Skin epidermis (tissue), 12 donors: ENCODE results near the gene PARD6B.
"Not testable (repeated sequence)": the region's sequence is repeated elsewhere in the genome, so short reads cannot be mapped to it uniquely, and the experiment has no call there.

Experiments used
- H3K27ac ChIP-seq, 21 experiments: fragments of 200-600 bp; sonication (generic) in 11 of 21; one replicate each; pipeline ENCODE4 v1.5.0; 2020; ENCODE audit warnings: mild to moderate bottlenecking in 3 of 21, inconsistent platforms in 2 of 21, moderate library complexity in 2 of 21
- H3K4me3 ChIP-seq, 7 experiments: fragments of 200-600 bp; sonication (generic) in 2 of 7; one replicate each; pipeline ENCODE4 v1.5.0; 2020; ENCODE audit warnings: inconsistent platforms in 2 of 7, mild to moderate bottlenecking in 2 of 7, moderate library complexity in 1 of 7

The PARD6B gene, protein sequence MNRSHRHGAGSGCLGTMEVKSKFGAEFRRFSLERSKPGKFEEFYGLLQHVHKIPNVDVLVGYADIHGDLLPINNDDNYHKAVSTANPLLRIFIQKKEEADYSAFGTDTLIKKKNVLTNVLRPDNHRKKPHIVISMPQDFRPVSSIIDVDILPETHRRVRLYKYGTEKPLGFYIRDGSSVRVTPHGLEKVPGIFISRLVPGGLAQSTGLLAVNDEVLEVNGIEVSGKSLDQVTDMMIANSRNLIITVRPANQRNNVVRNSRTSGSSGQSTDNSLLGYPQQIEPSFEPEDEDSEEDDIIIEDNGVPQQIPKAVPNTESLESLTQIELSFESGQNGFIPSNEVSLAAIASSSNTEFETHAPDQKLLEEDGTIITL

DNA sequence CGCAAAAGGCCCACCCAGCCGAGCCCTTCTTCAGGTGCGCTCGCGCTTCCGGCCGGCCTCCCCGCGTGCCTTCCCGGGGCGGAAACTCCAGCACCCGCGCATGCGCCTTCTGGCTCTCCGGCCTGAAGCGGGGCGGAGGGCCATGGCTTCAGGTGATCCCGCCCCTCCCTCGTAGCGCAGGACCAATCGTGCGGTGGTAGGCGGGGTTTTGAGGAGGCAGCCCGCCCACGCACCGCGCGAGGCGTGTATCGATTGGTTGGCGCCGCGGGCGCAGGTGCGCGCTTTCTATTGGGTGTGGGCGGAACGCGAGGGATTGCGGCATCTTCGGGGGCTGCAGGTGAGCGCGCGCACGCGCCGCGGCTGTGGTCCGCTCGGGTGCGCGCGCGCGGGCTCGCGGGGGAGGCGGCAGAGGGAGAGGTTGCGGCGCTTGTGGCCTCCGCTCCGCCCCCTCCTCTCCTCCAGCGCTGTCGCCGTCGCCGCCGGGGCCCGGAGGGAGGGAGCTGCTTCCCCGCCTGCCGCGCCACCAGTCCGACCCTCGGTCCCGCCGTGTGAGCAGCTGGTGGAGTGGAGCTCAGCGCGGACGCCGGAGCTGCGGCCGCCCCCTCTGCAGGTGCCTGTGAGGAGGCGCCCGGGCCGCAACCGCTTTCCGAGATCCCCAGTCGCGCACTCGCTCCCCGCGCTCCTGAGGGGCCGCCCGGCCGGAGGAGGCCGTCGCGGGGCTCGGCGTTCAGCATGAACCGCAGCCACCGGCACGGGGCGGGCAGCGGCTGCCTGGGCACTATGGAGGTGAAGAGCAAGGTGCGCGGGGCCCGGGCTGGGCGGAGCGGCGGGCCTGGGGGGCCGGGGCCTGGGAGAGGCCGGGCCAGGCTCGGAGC is at the start of gene PARD6B:
Gene PARD6B, plus strand, starts transcription at position 526 of the 875 bp plus-strand sequence. Its CDS starts 207 bp downstream, at position 733.
- peak within 1 kb of the TSS; percentile 59 to 93 (median 85) for H3K4me3 ChIP-seq
- peak within 1 kb of the TSS; percentile 15 to 95 (median 83) for H3K27ac ChIP-seq

DNA sequence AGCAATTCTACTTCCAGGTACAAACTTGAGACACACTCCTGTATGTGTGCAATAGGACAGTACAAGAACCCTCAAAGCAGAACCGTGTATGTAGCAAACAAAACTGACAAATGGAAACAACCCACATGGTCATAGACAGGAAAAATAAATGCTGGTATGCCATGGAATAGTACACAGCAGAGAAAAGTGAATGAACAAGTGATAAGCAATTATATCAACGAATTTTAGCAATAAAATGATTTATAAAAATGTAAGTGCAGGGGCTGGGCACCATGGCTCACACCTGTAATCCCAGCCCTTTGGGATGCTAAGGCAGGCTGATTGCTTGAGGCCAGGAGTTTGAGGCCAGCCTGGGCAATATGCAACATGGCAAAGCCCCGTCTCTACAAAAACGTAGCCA is 49.3 kb upstream of the PARD6B start:
- no peak overlapping the region for H3K27ac ChIP-seq
- no peak overlapping the region for H3K4me3 ChIP-seq

DNA sequence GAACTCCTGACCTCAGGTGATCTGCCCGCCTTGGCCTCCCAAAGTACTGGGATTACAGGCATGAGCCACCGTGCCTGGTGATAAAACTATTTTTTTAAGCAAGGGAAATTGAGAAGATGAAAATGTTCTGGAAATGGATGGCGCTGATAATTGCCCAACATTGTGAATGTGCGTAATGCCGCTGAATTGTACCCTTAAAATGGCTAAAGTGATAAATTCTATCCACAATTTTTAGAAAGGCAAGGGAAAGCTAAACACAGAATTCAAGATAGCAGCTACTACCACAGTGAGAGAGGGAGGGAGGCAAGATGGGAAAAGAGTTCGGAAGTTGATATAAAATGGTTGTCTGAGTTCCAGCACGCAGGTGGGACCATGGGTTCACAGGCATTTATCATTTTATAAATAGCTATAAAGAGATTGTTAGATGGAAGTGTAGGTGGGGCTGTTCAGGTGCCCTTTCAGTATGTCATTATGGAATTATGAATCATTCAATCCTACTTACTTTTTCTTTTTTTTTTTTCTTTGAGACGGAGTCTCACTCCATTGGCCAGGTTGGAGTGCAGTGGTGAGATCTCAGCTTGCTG is 48.3 kb upstream of the PARD6B start:
- H3K27ac ChIP-seq, result no peak overlapping the region
- no peak overlapping the region for H3K4me3 ChIP-seq

DNA sequence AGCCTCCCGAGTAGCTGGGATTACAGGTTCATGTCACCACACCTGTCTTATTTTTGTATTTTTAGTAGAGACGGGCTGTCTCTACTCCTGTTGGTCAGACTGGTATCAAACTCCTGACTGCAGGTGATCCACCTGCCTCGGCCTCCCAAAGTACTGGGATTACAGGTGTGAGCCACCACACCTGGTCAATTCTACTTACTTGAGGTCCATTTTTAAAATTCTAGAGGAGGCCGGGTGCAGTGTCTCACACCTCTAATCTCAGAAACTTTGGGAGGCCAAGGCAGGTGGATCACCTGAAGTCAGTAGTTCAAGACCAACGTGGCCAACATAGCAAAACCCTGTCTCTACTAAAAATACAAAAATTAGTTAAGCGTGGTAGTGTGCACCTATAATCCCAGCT is 47.8 kb upstream of the PARD6B start:
- H3K4me3 ChIP-seq, result no peak overlapping the region
- no peak overlapping the region for H3K27ac ChIP-seq

DNA sequence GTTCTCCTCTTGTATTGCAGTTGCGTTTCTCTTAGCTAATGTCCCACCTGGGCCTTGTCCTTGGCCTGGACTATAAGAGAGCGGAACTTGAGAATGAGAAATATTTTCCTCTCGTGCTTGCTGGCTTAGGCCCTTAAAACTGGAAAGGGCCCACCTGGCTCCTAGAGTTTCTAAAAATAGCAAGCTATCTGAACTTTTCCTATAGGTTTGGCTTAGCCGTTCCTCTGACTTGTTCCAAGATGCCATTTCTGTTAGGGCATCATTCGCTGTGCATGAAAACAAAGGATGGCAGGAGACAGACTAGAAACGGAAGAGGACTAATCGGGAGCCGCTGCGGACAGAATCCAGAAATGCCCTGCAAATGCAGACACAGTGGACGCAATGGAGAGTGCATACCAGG is 44.6 kb upstream of the PARD6B start:
- peak overlapping the region in 1 of 21 experiments; percentile 44 for H3K27ac ChIP-seq
- H3K4me3 ChIP-seq, result no peak overlapping the region

DNA sequence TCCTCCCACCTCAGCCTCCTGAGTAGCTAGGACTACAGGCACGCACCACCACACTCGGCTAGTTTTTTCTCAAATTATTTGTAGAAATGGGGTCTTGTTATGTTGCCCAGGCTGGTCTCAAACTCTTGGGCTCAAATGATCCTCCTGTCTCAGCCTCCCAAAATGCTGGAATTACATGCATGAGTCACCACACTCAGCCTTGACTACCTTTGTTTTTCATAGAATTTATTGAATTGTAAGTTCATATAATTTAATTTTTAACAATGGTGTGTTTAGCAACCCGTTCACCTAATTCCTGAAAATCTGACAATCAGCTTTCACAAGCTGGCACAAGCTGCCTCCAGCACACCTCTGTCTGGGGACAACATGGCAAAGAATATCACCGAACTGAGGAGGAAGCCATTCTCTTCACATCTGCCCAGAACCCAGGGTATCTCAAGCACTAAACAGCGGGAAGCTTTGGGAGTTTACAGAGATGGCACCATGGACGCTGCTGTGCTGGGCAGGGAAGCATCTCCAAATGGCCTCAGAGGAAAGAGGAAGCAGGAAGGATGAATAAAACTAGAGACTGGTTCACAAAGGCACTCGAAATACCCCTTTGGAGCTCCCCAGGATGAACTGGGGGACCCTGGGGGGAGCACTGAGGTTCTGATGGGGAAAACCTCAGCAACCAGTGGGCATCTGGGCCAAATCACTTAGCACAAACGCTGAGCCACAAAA is 43.0 kb upstream of the PARD6B start:
- H3K4me3 ChIP-seq, result no peak overlapping the region
- no peak overlapping the region for H3K27ac ChIP-seq

DNA sequence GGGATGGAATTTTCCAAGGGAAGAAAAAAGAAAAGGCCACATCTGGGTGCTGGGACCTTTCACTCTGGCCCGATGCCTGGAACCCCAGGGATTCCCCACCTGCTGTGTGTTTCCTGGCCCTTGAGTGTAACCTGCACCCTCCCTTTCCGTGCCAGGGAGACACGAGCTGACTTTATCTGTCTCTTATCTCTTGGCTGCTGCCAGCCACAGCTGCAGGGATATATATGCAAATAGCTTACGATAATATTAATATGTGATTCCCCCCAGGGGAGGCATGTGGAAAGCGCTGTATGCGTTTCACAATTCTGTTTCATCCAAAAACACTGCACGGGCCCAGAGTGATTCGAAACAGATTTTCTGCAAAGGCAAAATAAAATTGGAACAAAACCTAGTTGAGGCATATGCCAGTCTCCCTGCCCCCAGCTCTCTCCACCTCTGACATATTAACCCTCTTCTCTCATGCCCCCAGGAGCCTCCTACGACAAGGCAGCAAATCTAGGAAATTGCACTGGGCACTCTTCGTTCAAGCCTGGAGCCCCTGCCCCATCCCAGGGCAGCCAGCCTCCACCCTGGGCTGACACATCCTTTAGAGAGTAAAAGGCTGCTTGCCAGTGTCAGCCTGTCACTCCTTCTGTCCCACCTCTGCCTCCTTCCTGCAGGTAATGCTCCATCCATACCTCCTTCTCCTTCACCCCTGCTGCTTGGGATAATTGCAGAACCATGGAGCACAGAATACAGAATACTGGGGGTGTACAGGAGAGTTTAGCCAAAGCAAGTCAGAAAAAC is 41.3 kb upstream of the PARD6B start:
- peak overlapping the region in 12 of 21 experiments; percentile 7 to 87 (median 46) for H3K27ac ChIP-seq
- peak overlapping the region; percentile 22 to 49 (median 37) for H3K4me3 ChIP-seq

DNA sequence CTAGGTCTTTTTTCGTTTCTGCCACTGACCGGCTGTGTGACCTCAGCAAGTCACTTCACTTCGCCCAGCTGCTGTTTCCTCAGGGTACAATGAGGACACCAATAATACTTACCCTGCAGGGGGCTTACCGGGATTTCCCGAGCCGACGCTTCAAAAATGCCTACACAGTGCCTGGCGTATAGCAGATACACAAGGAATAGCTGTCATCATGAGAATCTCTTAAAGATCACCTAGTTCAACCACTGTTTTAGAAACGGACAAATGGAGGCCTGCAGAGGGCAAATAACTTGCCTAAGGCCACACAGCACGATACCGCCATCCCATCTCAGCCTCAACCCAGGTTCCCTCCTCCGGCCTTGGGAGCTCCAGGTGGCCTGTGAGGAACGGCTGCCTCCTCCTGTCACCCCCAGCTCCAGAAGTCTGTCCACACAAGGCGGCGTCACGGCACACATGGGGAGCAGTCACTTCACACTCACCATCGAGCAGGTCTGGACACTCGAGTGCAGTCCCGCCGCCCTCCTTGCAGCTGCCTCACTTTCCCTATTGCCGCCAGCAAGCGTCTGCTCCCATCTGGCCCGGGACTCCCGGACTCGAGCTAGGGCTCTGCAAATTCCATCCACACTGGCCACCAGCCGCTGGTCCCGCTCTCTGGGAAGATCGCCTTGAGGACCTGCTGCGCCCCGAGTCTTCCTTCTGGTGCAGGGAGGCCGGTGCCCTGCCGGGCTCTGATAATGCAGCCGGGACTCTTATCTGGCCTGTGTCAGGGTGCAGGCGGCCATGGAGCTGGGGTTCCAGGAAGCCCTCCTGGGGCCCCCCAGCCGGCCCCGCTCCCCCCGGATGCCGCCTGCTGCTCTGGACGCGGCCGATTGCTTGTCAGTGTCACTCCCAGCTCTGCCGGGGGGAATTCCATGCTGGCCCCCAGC is 40.5 kb upstream of the PARD6B start, which contains the start of gene RIPOR3:
Gene RIPOR3, minus strand, starts transcription at position 893 of the 923 bp plus-strand sequence. Its CDS starts 414 bp downstream, at position 479.
- Histone ChIP-seq H3K4me3 (peak within 1 kb of the TSS; percentile 22 to 49 (median 37)), H3K27ac (peak within 1 kb of the TSS in 19 of 21 experiments; percentile 7 to 87 (median 61))

DNA sequence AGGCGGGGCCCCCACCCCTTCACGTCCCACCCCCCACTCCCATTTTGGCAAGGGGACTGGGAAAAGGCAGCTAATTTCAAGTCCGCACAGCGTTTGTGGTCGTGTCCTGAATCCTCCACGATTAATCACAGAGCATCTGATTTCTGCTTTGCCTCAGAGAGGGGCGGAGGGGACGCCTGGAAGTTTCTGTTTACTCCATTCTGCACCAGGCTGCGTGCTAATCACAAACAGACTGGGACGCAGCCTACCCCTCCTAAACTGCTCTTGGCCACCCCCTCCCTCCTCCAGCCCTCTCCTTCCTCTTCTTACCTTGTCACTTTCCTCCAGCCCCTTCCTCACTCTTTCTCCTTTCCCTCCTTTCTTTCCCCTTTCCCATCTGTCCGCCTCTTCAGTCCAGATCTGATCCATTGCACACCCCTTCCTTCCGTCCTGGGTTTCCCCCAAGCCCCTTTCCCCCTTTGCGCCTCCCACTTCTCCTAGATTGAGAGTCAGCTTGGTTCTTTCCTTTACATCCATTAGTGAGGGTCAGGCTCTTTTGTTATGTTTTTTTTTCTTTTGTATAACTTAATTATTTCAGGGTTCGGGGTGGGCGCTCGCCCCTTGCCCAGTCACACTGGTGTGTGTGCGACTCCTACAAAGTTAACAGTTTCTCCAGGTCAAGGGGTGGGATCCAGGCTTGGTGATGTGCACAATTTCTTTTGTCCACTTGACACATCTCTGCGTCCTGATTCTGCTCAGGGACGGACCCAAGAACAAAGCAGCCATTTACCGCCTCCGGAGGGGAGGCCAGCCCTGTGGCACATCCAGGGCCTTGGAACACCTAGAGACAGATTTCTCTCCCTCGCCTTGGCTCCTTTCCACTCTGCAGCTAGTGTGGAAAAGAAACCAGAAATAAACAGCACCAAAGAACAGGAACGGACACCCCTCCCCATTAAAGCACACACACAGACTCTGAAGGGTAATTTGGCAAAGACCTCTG is 39.5 kb upstream of the PARD6B start:
- peak overlapping the region in 18 of 21 experiments; percentile 7 to 87 (median 62) for H3K27ac ChIP-seq
- peak overlapping the region; percentile 22 to 49 (median 37) for H3K4me3 ChIP-seq

DNA sequence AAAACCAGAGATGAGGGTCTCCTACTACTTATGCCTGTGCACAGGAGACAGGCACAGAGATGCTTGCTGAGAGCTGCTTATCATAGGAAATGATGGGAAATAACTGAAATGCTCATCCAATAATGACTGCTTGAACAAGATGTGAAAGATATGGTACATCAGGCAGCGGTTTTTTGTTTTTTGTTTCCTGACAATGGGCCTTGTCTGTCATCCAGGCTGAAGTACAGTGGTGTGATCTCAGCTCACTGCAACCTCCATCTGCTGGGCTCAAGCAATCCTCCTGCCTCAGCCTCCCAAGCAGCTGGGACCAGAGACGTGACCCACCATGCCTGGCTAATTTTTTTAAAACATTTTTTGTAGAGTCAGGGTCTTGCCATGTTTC is 38.8 kb upstream of the PARD6B start:
- peak overlapping the region in 2 of 21 experiments; percentile 72 to 87 for H3K27ac ChIP-seq
- H3K4me3 ChIP-seq, result no peak overlapping the region

DNA sequence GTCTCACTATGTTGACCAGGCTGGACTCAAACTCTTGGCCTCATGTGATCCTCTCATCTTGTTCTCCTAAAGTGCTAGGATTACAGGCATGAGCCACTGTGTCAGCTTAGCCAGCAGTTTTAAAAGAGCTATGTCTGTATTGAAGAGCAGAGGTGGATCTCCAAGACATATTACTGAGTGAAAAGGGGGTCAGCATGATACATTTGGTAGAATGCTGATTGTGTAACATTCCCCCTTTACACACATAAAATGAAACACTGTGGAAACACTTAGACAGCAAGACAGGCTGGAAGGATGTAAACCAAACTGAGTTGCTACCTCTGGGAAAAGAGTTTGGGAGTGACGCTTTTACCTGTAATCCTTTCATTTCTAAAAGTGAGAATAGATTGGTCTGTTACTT is 38.4 kb upstream of the PARD6B start:
- H3K27ac ChIP-seq, result no peak overlapping the region
- H3K4me3 ChIP-seq, result no peak overlapping the region

DNA sequence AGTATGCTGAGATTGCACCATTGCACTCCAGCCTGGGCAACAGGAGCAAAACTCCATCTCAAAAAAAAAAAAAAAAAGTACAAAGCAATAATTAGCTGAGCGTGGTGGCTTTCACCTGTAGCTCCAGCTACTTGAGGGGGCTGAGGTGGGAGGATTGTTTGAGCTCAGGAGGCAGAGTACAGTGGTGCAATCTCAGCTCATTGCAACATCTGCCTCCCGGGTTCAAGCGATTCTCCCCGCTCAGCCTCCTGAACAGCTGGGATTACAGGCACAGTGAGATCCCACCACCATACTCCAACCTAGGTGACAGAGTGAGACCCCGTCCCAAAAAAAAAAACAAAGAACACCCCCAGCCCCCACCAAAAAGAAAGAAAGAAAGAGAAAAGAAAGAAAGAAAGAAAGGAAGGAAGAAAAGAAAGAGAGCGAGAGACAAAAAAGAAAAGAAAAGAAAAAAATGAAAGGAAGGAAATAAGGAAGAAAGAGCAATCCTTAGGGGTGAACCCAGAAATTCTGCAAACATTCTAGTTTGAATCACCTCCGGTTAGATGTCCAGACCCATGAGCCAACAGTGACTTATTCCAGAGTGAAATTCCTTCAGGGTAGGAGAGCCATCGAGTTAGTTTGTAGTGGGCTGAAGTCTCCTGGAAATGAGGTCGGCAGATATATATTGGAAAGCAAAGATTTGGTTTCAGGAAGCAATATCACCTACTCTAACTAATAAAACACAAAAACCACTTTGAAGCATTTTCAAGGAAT is 36.8 kb upstream of the PARD6B start:
- Histone ChIP-seq H3K4me3 (no peak overlapping the region), H3K27ac (peak overlapping the region in 1 of 21 experiments; percentile 48)

DNA sequence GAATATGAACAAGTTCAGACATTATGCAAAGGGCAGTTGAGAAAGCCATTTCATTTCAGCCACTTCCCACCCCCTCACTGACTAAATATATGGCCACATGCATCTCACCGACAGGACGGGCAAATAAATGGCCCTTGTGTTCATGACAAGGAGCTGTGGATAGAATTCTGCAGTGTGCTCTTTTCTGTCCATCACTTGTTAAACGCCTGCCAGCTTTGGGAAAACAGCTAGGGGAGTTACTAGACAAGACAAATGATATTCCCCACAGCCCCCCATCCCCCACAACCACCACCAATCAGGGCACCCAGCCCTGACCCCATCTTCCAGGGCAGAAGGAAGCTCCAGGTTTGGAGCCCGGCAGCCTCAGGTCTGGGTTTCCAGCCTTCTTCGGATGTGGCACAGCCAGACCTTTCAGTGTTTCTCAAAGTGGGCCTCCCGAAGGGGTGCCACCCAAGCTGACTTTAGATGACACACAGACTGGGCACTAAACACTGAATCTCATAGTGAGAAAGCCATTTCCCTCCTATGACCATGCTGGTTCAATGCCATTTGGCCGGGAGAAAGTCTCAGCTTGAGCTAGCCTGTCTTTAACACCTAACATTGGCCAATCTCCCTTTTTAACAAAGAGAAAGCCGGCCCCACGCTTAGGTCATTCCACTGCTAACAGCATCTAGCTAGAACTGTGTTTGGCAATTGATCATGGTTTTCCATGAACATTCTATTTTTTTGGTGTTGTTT is 36.1 kb upstream of the PARD6B start:
- no peak overlapping the region for H3K4me3 ChIP-seq
- peak overlapping the region in 1 of 21 experiments; percentile 48 for H3K27ac ChIP-seq

DNA sequence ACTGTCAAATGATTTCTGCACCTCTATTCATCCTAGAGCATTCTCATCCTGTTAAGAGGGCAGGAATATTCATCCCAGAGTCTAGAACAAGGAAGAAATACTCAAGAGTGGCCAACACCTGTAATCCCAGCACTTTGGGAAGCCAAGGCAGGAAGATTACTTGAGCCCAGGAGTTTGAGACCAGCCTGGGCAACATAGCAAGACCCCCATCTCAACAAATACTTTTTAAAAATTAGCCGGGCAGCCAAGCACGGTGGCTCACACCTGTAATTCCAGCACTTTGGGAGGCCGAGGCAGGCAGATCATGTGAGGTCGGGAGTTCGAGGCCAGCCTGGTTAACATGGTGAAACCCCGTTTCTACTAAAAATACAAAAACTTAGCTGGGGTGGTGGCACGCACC is 33.1 kb upstream of the PARD6B start:
- not testable (repeated sequence) for H3K27ac ChIP-seq, H3K4me3 ChIP-seq

DNA sequence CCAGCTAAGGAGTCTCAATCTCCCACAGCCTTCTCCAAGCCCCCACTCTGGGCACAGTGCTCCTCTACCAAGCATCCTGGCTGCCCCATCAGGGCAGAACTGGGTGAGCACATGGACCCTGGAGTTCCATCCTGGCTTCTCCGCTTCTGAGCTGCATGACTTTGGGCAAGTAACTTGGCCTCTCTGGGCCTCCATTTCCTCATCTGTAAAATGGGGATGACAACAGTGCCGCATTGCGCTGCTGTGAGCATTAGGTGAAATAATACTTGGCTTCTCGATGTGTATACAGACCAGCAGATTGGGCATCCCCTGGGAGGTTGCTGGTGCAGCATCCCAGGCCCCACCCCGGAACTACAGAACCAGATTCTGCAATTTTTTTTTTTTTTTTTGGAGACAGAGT is 31.7 kb upstream of the PARD6B start:
- H3K27ac ChIP-seq, result no peak overlapping the region
- H3K4me3 ChIP-seq, result no peak overlapping the region
